Measurements from ENCODE around the gene GBA3.

The GBA3 gene

GRCh38 chr4:22787753-22788375, 95.1 kb downstream of the GBA3 start:
- no peaks in the 10 kb centered on the region for H3K36me3 Mint-ChIP-seq
- ATAC-seq (no peak), DNase-seq (ENCODE audit: low spot score in 2 of 2) (no peak)
- H3K9me3 Mint-ChIP-seq = peaks cover 4% of the 10 kb centered on the region
- no peak overlapping the region for H3K4me3 Mint-ChIP-seq
- no peaks in the 10 kb centered on the region for H3K4me1 Mint-ChIP-seq
- no peak overlapping the region for H3K27ac Mint-ChIP-seq

DNA sequence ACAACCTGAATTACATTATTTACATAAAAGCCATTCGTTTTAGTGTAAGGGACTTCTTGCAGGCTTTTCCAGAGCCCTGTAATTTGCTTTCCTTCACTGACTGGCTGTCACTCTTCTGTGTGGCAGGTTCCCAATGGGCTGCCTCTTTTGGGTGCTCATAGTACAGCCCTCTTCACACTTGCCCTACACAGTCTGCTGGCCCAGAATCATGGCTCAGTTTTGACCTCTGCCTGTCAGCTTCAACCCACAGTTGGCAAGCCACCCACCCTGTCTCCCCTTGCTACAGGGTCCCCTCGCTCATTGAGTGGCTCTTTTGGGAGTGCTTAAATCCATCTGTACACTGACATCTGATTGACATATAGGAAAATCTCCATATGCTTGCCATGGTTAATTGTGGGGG, 97.9 kb downstream of the GBA3 start:
- Mint-ChIP-seq H3K4me3 (no peak overlapping the region), H3K36me3 (no peaks in the 10 kb centered on the region), H3K9me3 (peaks cover 4% of the 10 kb centered on the region), H3K4me1 (no peaks in the 10 kb centered on the region), H3K27ac (no peak overlapping the region)
- DNase-seq (ENCODE audit: low spot score in 2 of 2) = no peak
- ATAC-seq = no peak

- ATAC-seq = no peak
- Mint-ChIP-seq H3K4me3 (no peak overlapping the region), H3K9me3 (peaks cover 8% of the 10 kb centered on the region)
These were observed 102.0 kb downstream of the GBA3 start for GRCh38 chr4:22794732-22795131.

DNA sequence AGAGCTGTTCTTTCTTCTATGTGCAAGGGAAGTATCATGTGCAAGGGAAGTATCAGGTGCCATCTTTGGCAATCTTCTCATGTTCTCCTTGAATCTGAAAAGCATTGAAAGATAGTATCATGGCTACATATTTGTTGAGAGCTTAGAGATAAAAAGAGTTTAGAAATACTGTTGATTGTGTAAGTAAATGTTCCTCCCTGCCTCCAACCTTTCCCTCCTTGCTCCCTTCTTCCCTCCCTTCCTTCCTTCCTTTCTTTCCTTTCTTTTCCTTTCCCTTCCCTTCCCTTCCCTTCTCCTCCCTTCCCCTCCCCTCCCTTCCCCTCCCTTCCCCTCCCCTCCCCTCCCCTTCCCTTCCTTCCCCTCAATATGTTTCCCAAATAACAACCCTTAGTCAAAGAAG, 108.7 kb downstream of the GBA3 start:
- Mint-ChIP-seq H3K4me1 (no peaks in the 10 kb centered on the region), H3K27ac (no peak overlapping the region), H3K36me3 (no peaks in the 10 kb centered on the region), H3K9me3 (peaks cover 19% of the 10 kb centered on the region), H3K4me3 (no peak overlapping the region)
- no peak for ATAC-seq
- DNase-seq (ENCODE audit: low spot score in 2 of 2) = no peak

More at GRCh38 chr4:22794732-22795131, 102.0 kb downstream of the GBA3 start:
- Mint-ChIP-seq H3K36me3 (no peaks in the 10 kb centered on the region), H3K4me1 (no peaks in the 10 kb centered on the region), H3K27ac (no peak overlapping the region)
- no peak for DNase-seq (ENCODE audit: low spot score in 2 of 2)

DNA sequence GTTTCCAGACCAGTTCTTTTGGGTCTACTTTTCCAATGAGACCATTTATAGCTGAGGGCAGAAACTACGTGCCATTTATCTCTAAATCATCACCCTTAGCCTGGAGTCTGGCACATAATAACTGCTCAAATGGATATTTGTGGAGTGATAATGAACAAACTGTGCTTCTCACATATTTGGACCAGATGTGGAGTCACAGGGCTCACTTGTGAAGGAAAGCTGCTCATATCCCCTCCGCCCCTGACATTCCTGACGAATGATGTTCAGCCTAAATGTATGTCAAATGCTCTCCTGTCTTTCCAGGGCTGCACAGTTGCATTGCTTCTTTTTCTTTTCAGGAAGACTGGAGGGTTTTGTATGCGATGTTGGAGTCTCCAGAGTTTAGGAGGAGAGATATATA, 110.1 kb downstream of the GBA3 start:
- no peak for ATAC-seq
- Mint-ChIP-seq H3K9me3 (peaks cover 25% of the 10 kb centered on the region), H3K4me3 (no peak overlapping the region), H3K4me1 (no peaks in the 10 kb centered on the region), H3K36me3 (no peaks in the 10 kb centered on the region), H3K27ac (no peak overlapping the region)
- no peak for DNase-seq (ENCODE audit: low spot score in 2 of 2)

DNA sequence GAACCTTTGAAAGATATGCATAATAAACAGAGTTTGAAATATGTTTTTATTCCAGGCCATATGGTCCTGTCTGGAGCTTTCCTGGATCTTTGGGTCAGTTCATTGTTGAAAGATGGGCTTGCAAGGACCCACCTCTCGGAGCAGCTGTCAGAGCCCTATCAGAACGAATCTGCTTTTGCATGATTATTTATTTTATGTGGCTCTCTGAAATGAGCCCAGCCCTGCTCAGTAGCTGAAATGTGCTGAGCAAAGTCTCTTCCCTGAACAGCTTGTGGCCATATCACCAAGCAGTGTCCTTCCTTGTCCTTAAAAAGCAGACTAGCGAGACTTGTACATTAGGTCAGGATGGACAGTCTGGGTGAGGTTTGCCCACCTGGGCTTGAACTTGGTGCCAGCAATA, 110.8 kb downstream of the GBA3 start:
- ATAC-seq (no peak), DNase-seq (ENCODE audit: low spot score in 2 of 2) (no peak)
- Mint-ChIP-seq H3K36me3 (no peaks in the 10 kb centered on the region), H3K4me1 (no peaks in the 10 kb centered on the region), H3K9me3 (peaks cover 28% of the 10 kb centered on the region), H3K27ac (no peak overlapping the region), H3K4me3 (no peak overlapping the region)

GRCh38 chr4:22814906-22815305, 122.2 kb downstream of the GBA3 start:
- DNase-seq (ENCODE audit: low spot score in 2 of 2) (no peak), ATAC-seq (no peak)
- peaks cover 13% of the 10 kb centered on the region for H3K9me3 Mint-ChIP-seq
- H3K4me1 Mint-ChIP-seq = no peaks in the 10 kb centered on the region
- no peak overlapping the region for H3K4me3 Mint-ChIP-seq
- H3K36me3 Mint-ChIP-seq = no peaks in the 10 kb centered on the region
- H3K27ac Mint-ChIP-seq = no peak overlapping the region

- Mint-ChIP-seq H3K36me3 (no peaks in the 10 kb centered on the region), H3K27ac (no peak overlapping the region), H3K4me3 (no peak overlapping the region), H3K9me3 (peaks cover 7% of the 10 kb centered on the region), H3K4me1 (no peaks in the 10 kb centered on the region)
- DNase-seq (ENCODE audit: low spot score in 2 of 2) (no peak), ATAC-seq (no peak)
These were observed 131.4 kb downstream of the GBA3 start for GRCh38 chr4:22824091-22824490.

DNA sequence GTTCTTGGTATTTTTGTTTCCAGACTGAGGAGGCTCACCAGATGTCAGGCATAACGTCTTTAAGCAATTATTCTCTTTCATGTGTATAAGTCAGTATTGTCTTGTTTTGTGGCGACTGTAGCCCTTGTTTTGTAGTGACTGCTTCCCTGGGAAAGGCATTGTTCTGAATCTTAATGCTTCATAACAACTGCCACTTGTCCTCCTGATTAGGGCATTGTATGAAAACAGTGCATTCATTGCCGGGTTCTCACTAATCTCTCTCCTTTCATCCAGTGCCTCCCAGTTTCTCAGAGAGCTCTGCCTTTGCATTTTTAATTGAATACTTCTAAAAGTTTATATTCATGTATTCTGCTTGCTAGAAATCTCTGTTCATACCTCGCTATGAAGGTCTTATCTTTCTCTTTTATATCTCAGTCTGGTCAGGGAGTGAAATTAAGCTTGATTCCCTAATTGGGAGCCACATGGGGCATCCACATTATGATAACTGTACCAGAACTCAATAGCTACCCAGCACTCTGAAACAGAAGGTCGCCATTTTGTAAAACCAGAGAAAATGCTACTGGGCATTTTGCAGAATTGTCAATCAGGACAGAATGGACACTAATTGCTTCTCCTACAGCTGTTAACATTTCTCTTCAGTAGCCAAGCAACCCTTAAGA, 149.8 kb downstream of the GBA3 start:
- Mint-ChIP-seq H3K9me3 (peaks cover 7% of the 10 kb centered on the region), H3K27ac (no peak overlapping the region), H3K4me1 (no peaks in the 10 kb centered on the region)

DNA sequence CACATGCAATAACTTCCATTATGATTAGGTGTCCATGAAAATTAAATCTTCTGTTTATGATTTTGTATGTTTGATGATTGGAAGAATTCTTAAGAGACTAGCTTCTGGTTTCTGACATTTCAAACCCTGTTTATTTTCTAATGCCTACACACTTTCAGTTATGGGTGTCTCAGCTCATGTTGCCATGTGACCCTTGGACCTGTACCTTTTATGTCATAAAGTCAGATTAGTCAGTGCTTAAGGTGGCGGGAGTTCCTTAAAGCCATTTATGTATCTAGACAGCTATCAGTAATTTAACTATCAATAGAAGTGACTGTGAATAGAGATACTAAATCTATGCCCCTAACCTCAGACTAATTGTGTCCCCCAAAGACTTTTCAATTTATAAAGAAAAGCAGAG, 155.6 kb downstream of the GBA3 start:
- Mint-ChIP-seq H3K27ac (no peak overlapping the region), H3K36me3 (no peaks in the 10 kb centered on the region), H3K9me3 (peaks cover 15% of the 10 kb centered on the region), H3K4me1 (no peaks in the 10 kb centered on the region), H3K4me3 (no peak overlapping the region)
- ATAC-seq (no peak), DNase-seq (ENCODE audit: low spot score in 2 of 2) (no peak)

More for the DNA sequence above, 149.8 kb downstream of the GBA3 start:
- DNase-seq (ENCODE audit: low spot score in 2 of 2) (no peak), ATAC-seq (no peak)
- Mint-ChIP-seq H3K4me3 (no peak overlapping the region), H3K36me3 (no peaks in the 10 kb centered on the region)

GRCh38 chr4:22850055-22850454, 157.3 kb downstream of the GBA3 start:
- H3K4me1 Mint-ChIP-seq = no peaks in the 10 kb centered on the region
- H3K36me3 Mint-ChIP-seq = no peaks in the 10 kb centered on the region
- no peak overlapping the region for H3K4me3 Mint-ChIP-seq
- no peak overlapping the region for H3K27ac Mint-ChIP-seq
- no peak for ATAC-seq
- peaks cover 20% of the 10 kb centered on the region for H3K9me3 Mint-ChIP-seq
- DNase-seq (ENCODE audit: low spot score in 2 of 2) = no peak

- no peaks in the 10 kb centered on the region for H3K4me1 Mint-ChIP-seq
- no peak for ATAC-seq
These were observed 157.9 kb downstream of the GBA3 start for GRCh38 chr4:22850630-22851029.

DNA sequence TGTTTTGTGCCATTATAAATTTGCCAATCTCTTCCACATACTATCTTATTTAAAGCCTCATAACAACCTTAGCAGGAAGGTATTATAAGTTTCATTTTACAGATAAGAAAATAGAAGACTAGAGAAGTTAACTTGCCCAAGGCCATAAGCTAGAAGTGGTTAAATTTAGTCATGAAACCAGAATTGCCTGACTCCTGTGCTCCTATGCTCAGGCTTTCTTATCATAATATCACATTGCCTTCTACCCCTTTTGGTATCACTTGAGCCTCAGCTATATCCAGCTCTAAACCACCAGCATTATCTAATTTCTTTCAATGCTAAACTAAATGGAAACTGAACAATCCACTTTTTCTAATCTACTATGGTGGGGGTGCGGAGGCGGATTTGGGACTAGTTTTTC, 164.7 kb downstream of the GBA3 start:
- H3K4me3 Mint-ChIP-seq = no peak overlapping the region
- ATAC-seq (no peak), DNase-seq (ENCODE audit: low spot score in 2 of 2) (no peak)
- no peaks in the 10 kb centered on the region for H3K36me3 Mint-ChIP-seq
- H3K27ac Mint-ChIP-seq = no peak overlapping the region
- peaks cover 21% of the 10 kb centered on the region for H3K9me3 Mint-ChIP-seq
- H3K4me1 Mint-ChIP-seq = no peaks in the 10 kb centered on the region

More at GRCh38 chr4:22850630-22851029, 157.9 kb downstream of the GBA3 start:
- Mint-ChIP-seq H3K4me3 (no peak overlapping the region), H3K36me3 (no peaks in the 10 kb centered on the region), H3K27ac (no peak overlapping the region), H3K9me3 (peaks cover 20% of the 10 kb centered on the region)
- no peak for DNase-seq (ENCODE audit: low spot score in 2 of 2)

DNA sequence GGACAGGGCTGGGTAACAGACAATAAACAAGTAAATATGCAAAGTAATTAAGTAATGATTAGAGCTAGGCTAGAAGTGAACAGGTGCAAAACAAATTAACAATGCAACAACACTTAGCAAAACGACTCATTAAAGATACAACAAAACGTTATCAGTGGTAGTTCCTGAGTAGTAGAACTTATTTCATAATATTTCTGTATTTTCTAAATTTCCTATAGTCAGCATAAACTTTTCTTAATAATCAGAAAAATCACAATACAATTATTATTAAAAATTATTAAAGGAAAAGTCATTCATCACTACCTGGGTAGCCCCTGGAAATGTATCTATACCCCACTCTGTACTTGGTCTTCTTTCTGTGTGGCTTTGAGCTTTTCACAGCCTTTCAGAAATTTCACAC, 166.6 kb downstream of the GBA3 start:
- DNase-seq (ENCODE audit: low spot score in 2 of 2) = no peak
- H3K4me1 Mint-ChIP-seq = no peaks in the 10 kb centered on the region
- H3K27ac Mint-ChIP-seq = no peak overlapping the region
- peaks cover 25% of the 10 kb centered on the region for H3K9me3 Mint-ChIP-seq
- ATAC-seq = no peak
- H3K36me3 Mint-ChIP-seq = no peaks in the 10 kb centered on the region
- no peak overlapping the region for H3K4me3 Mint-ChIP-seq

Data from stimulated activated effector memory CD8-positive, alpha-beta T cell treated with anti-CD3 and anti-CD28 coated beads, Interleukin-12 subunit alpha, Interleukin-12 subunit beta, amount 100 ng/mL, for 72 hours (primary cell).